K562 (cell line): ENCODE measurements around the gene MBD4. TPM values are rescaled to one million over a fixed set of nuclear protein-coding genes. Genes with fewer than 3 reads are reported as not detected.

ENCODE experiments used
- ATAC-seq: fragments of 200-7000 bp; cut with Tn5 transposase; 3 replicates; pipeline ENCODE4 v1.9.1; 2020; ENCODE audit warnings: moderate library complexity
- BruUV-seq: library from RNA; stranded (reverse); fragments of 400-500 nt; replicated peaks from 2 replicates; lab custom pipeline; 2021; lab: Mats Ljungman, UMichigan
- CTCF ChIA-PET: fragments of 300-600 bp; formaldehyde crosslinking; extraction: SDS; loops from one replicate; lab custom pipeline; 2021; ENCODE audit warnings: low intra/inter-chr PET ratio; lab: Yijun Ruan, JAX
- POLR2A ChIA-PET: fragments of 300-600, 350-650 bp; sonication (Branson Sonifier 250); formaldehyde crosslinking; extraction: SDS; loops from one replicate; lab custom pipeline; 2021; ENCODE audit warnings: antibody characterized with exemption, inconsistent platforms; lab: Yijun Ruan, JAX
- DNase-seq, 4 experiments: peaks; one replicate each; pipeline versions ENCODE4 v3.0.0 to v3.0.0-alpha.2; 2011 to 2018; ENCODE audit warnings: low spot score in 3 of 4, mixed read lengths in 3 of 4; ENCODE audit errors: extremely low read depth in 1 of 4
- FAIRE-seq: peaks from 2 replicates; lab custom pipeline; 2011; peaks lifted over from hg19 to GRCh38; lab: Jason Lieb, UNC
- H2AFZ ChIP-seq: 2 replicates; pipeline ENCODE4 v1.6.0; 2011; ENCODE audit warnings: low read depth, low read length, control low read depth, inconsistent platforms
- H3K27ac ChIP-seq: fragments of 200-600 bp; 3 replicates; pipeline ENCODE4 v1.8.0; 2011; ENCODE audit warnings: low read depth, mild to moderate bottlenecking, control low read depth, inconsistent platforms, low read length, moderate library complexity, mixed read lengths; ENCODE audit errors: extremely low read depth
- H3K27me3 ChIP-seq, 2 experiments: fragments of 300-600 bp in 1 of 2; 2 replicates in 1 of 2; 3 replicates in 1 of 2; pipeline versions ENCODE4 v1.6.0 to v1.8.0; 2011; ENCODE audit warnings: inconsistent platforms in 2 of 2, low read length in 2 of 2, mild to moderate bottlenecking in 1 of 2, mixed read lengths in 1 of 2, moderate library complexity in 1 of 2; ENCODE audit not compliant: control insufficient read depth in 2 of 2, insufficient read depth in 2 of 2
- H3K36me3 ChIP-seq: fragments of 300-600 bp; 3 replicates; pipeline ENCODE4 v1.8.0; 2011; ENCODE audit warnings: mild to moderate bottlenecking, low read length, inconsistent platforms; ENCODE audit not compliant: control insufficient read depth, insufficient read depth
- H3K4me1 ChIP-seq, 2 experiments: fragments of 200-600 bp in 1 of 2; replicated peaks in 1 of 2; 2 replicates in 1 of 2; 3 replicates in 1 of 2; pipeline versions ENCODE4 v1.5.1 to v1.8.0; 2011; ENCODE audit warnings: inconsistent platforms in 2 of 2, low read length in 2 of 2, mild to moderate bottlenecking in 1 of 2, mixed read lengths in 1 of 2, moderate library complexity in 1 of 2; ENCODE audit not compliant: control insufficient read depth in 2 of 2, insufficient read depth in 2 of 2
- H3K4me2 ChIP-seq: 2 replicates; pipeline ENCODE4 v1.6.1; 2011; ENCODE audit warnings: low read length, control low read depth, inconsistent platforms, mixed read lengths; ENCODE audit not compliant: insufficient read depth
- H3K4me3 ChIP-seq: fragments of 200-600 bp; sonication (generic), shearing (Covaris generic); 2 replicates; pipeline ENCODE4 v1.5.1; 2016; ENCODE audit warnings: control low read depth, inconsistent platforms
- H3K79me2 ChIP-seq: fragments of 200-600 bp; 3 replicates; pipeline ENCODE4 v1.8.0; 2011; ENCODE audit warnings: low read length, inconsistent platforms; ENCODE audit not compliant: control insufficient read depth, insufficient read depth
- H3K9ac ChIP-seq, 2 experiments: 2 replicates each; pipeline versions ENCODE4 v1.6.0 to v1.6.1; 2011; ENCODE audit warnings: low read depth in 2 of 2, low read length in 2 of 2, control low read depth in 1 of 2, inconsistent platforms in 1 of 2, mild to moderate bottlenecking in 1 of 2, mixed read lengths in 1 of 2; ENCODE audit not compliant: insufficient read depth in 1 of 2
- H3K9me1 ChIP-seq: one replicate; pipeline ENCODE4 v1.6.0; 2011; ENCODE audit warnings: inconsistent platforms, mild to moderate bottlenecking, low read length, moderate library complexity; ENCODE audit not compliant: control insufficient read depth, insufficient read depth
- H3K9me3 ChIP-seq: replicated peaks from 2 replicates; pipeline ENCODE4 v1.5.1; 2011; ENCODE audit warnings: low read depth, low read length, inconsistent platforms; ENCODE audit not compliant: control insufficient read depth, insufficient read depth
- H4K20me1 ChIP-seq: replicated peaks from 2 replicates; pipeline ENCODE4 v1.6.1; 2011; ENCODE audit warnings: low read length, inconsistent platforms, mixed read lengths; ENCODE audit not compliant: control insufficient read depth, insufficient read depth
- FOXA3 ChIP-seq, 2 experiments: fragments of 450-650 bp in 1 of 2; sonication (generic) in 1 of 2; formaldehyde crosslinking; IDR thresholded peaks in 1 of 2; conservative IDR thresholded peaks in 1 of 2; 2 replicates each; pipeline versions ENCODE4 v1.4.0 to v1.8.0; 2020 to 2022; ENCODE audit warnings: mild to moderate bottlenecking in 2 of 2, missing genetic modification reagents in 1 of 2
- HLTF ChIP-seq: fragments of 450-650 bp; IDR thresholded peaks from 2 replicates; pipeline ENCODE4 v1.6.1; 2016
- NFRKB ChIP-seq: fragments of 450-650 bp; IDR thresholded peaks from 2 replicates; pipeline ENCODE4 v1.6.1; 2016; ENCODE audit warnings: low read depth
- TCFL5 ChIP-seq: fragments of 250-450 bp; sonication (Bioruptor Pico); conservative IDR thresholded peaks from 2 replicates; pipeline ENCODE4 v1.6.1; 2021; ENCODE audit warnings: mild to moderate bottlenecking, moderate library complexity, matching md5 sums
- ZNF23 ChIP-seq: fragments of 250-450 bp; sonication (Bioruptor Pico); IDR thresholded peaks from 2 replicates; pipeline ENCODE4 v1.4.0; 2020; ENCODE audit warnings: mild to moderate bottlenecking
- ZZZ3 ChIP-seq: fragments of 450-650 bp; IDR thresholded peaks from 2 replicates; pipeline ENCODE4 v1.6.1; 2016; ENCODE audit warnings: antibody characterized with exemption, mild to moderate bottlenecking, moderate library complexity
- WGBS: fragments of 100-300 bp; shearing (Covaris generic); methylation state at CpG from one replicate; pipeline ENCODE4 v1.1.6; 2016; ENCODE audit warnings: low coverage, mixed read lengths; ENCODE audit not compliant: insufficient coverage; ENCODE audit errors: missing lambda C conversion rate; 5-methylcytosine and 5-hydroxymethylcytosine counted together
- in situ Hi-C: fragments of 300-500 bp; cut with MboI; formaldehyde crosslinking; loops from 4 replicates; pipeline ENCODE4 v1.15.0; 2018; ENCODE audit warnings: inconsistent platforms, mixed read lengths
- intact Hi-C: fragments of 100-400 bp; cut with micrococcal nuclease; formaldehyde crosslinking; loops from 2 replicates; pipeline ENCODE4 v1.14.2; 2022
- polyA plus RNA-seq, 8 experiments: library from polyadenylated mRNA; depleted of rRNA in 4 of 8; stranded (reverse) in 5 of 8; unstranded in 3 of 8; fragments of >200 nt; fragmentation: Nextera tagmentation in 2 of 8; fragmentation: Illumina TruSeq in 1 of 8; extraction: Ambion mirVana in 2 of 8; extraction: Trizol in 1 of 8; gene quantifications; 2 replicates each; pipeline versions ENCODE4 v1.2.1 to v1.2.3, GENCODE V29; 2011 to 2014; ENCODE audit warnings: inconsistent platforms in 1 of 8, missing spikeins in 1 of 8
- total RNA-seq, 7 experiments: library from RNA; depleted of rRNA in 6 of 7; stranded (reverse); fragments of >200 nt in 6 of 7; fragmentation: Illumina TruSeq in 2 of 7; extraction: Trizol in 2 of 7; gene quantifications; 2 replicates each; pipeline versions ENCODE4 v1.2.1 to v1.2.3, GENCODE V29; 2011 to 2021; ENCODE audit warnings: low replicate concordance in 1 of 7
- TF ChIP-seq, protein P1 (sequence below): fragments of 450-650 bp; IDR thresholded peaks from 2 replicates; pipeline ENCODE4 v1.6.1; 2017; ENCODE audit warnings: antibody characterized with exemption
- TF ChIP-seq, protein P2 (sequence below): fragments of 450-650 bp; IDR thresholded peaks from 2 replicates; pipeline ENCODE4 v1.6.1; 2016; ENCODE audit warnings: mild to moderate bottlenecking, moderate library complexity

Gene MBD4
- total and polyA plus RNA-seq, 9 of the 15 experiments (the other 6 are each of a cell fraction or from before 2014, with no cell fraction given), result 13.3 to 63.9 (median 39.0) TPM

GRCh38 chr3:129469026-129469425 is 29.3 kb upstream of the MBD4 start (continued):
- TF ChIP-seq FOXA3 (CRISPR knock-in tag; conservative IDR thresholded peaks at IDR 0.05 in 1 of 2, IDR thresholded peaks at IDR 0.05 in 1 of 2), result no peak
- no peak for TF ChIP-seq ZZZ3

DNA sequence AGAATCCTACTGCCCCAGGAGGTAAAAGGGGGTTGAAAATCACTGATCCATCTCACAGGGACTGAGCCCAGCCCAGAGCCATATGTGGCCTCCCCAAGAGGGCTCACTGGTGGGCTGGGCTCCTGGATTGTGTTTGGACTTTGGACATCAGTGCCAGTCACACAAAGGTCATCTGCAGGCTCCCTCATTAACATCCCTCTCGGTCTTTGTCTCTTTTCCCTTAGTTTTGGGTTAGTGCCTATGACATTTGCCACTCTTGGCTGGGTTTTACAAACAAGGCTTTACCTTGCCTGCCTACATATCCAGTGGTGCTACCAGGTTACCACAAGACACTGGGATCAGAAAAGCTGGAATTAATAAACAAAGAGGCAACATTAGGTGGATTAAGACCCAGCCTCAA is 28.2 kb upstream of the MBD4 start:
- Histone ChIP-seq H3K9me3 (no peaks in the 10 kb centered on the region), H4K20me1 (no peaks in the 10 kb centered on the region), H3K27ac (no peak overlapping the region), H3K4me3 (no peak overlapping the region), H2AFZ (no peak overlapping the region), H3K27me3 (no peaks in the 10 kb centered on the region), H3K4me2 (no peak overlapping the region), H3K79me2 (no peaks in the 10 kb centered on the region), H3K9ac (no peak overlapping the region), H3K4me1 (peaks cover 0 to 19% of the 10 kb centered on the region in 2 experiments; a peak in 3 of 5 replicates), H3K36me3 (peaks cover 14% of the 10 kb centered on the region; the same call in 2 of the 3 replicates), H3K9me1 (no peaks in the 10 kb centered on the region)
- in situ Hi-C loops, result no loop called here
- FAIRE-seq (no peak), ATAC-seq (no peak), DNase-seq (no peak)
- intact Hi-C loops, result no loop called here
- ChIA-PET CTCF (no interaction called here), POLR2A (no interaction called here)
- 67% methylated on average over 1 of the region's 1 CpG for WGBS
- no TSS peak for BruUV-seq
- no peak for TF ChIP-seq TCFL5 (CRISPR knock-in tag)
- no peak for TF ChIP-seq ZNF23 (CRISPR knock-in tag)
- no peak for TF ChIP-seq HLTF
- TF ChIP-seq, protein P1, sequence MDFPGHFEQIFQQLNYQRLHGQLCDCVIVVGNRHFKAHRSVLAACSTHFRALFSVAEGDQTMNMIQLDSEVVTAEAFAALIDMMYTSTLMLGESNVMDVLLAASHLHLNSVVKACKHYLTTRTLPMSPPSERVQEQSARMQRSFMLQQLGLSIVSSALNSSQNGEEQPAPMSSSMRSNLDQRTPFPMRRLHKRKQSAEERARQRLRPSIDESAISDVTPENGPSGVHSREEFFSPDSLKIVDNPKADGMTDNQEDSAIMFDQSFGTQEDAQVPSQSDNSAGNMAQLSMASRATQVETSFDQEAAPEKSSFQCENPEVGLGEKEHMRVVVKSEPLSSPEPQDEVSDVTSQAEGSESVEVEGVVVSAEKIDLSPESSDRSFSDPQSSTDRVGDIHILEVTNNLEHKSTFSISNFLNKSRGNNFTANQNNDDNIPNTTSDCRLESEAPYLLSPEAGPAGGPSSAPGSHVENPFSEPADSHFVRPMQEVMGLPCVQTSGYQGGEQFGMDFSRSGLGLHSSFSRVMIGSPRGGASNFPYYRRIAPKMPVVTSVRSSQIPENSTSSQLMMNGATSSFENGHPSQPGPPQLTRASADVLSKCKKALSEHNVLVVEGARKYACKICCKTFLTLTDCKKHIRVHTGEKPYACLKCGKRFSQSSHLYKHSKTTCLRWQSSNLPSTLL, result no peak
- TF ChIP-seq, protein P2, sequence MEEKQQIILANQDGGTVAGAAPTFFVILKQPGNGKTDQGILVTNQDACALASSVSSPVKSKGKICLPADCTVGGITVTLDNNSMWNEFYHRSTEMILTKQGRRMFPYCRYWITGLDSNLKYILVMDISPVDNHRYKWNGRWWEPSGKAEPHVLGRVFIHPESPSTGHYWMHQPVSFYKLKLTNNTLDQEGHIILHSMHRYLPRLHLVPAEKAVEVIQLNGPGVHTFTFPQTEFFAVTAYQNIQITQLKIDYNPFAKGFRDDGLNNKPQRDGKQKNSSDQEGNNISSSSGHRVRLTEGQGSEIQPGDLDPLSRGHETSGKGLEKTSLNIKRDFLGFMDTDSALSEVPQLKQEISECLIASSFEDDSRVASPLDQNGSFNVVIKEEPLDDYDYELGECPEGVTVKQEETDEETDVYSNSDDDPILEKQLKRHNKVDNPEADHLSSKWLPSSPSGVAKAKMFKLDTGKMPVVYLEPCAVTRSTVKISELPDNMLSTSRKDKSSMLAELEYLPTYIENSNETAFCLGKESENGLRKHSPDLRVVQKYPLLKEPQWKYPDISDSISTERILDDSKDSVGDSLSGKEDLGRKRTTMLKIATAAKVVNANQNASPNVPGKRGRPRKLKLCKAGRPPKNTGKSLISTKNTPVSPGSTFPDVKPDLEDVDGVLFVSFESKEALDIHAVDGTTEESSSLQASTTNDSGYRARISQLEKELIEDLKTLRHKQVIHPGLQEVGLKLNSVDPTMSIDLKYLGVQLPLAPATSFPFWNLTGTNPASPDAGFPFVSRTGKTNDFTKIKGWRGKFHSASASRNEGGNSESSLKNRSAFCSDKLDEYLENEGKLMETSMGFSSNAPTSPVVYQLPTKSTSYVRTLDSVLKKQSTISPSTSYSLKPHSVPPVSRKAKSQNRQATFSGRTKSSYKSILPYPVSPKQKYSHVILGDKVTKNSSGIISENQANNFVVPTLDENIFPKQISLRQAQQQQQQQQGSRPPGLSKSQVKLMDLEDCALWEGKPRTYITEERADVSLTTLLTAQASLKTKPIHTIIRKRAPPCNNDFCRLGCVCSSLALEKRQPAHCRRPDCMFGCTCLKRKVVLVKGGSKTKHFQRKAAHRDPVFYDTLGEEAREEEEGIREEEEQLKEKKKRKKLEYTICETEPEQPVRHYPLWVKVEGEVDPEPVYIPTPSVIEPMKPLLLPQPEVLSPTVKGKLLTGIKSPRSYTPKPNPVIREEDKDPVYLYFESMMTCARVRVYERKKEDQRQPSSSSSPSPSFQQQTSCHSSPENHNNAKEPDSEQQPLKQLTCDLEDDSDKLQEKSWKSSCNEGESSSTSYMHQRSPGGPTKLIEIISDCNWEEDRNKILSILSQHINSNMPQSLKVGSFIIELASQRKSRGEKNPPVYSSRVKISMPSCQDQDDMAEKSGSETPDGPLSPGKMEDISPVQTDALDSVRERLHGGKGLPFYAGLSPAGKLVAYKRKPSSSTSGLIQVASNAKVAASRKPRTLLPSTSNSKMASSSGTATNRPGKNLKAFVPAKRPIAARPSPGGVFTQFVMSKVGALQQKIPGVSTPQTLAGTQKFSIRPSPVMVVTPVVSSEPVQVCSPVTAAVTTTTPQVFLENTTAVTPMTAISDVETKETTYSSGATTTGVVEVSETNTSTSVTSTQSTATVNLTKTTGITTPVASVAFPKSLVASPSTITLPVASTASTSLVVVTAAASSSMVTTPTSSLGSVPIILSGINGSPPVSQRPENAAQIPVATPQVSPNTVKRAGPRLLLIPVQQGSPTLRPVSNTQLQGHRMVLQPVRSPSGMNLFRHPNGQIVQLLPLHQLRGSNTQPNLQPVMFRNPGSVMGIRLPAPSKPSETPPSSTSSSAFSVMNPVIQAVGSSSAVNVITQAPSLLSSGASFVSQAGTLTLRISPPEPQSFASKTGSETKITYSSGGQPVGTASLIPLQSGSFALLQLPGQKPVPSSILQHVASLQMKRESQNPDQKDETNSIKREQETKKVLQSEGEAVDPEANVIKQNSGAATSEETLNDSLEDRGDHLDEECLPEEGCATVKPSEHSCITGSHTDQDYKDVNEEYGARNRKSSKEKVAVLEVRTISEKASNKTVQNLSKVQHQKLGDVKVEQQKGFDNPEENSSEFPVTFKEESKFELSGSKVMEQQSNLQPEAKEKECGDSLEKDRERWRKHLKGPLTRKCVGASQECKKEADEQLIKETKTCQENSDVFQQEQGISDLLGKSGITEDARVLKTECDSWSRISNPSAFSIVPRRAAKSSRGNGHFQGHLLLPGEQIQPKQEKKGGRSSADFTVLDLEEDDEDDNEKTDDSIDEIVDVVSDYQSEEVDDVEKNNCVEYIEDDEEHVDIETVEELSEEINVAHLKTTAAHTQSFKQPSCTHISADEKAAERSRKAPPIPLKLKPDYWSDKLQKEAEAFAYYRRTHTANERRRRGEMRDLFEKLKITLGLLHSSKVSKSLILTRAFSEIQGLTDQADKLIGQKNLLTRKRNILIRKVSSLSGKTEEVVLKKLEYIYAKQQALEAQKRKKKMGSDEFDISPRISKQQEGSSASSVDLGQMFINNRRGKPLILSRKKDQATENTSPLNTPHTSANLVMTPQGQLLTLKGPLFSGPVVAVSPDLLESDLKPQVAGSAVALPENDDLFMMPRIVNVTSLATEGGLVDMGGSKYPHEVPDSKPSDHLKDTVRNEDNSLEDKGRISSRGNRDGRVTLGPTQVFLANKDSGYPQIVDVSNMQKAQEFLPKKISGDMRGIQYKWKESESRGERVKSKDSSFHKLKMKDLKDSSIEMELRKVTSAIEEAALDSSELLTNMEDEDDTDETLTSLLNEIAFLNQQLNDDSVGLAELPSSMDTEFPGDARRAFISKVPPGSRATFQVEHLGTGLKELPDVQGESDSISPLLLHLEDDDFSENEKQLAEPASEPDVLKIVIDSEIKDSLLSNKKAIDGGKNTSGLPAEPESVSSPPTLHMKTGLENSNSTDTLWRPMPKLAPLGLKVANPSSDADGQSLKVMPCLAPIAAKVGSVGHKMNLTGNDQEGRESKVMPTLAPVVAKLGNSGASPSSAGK, result no peak
- TF ChIP-seq NFRKB, result no peak
